ENCODE results near the gene CROCC2. TPM values are rescaled to one million over a fixed set of nuclear protein-coding genes. Genes with fewer than 3 reads are reported as not detected.

Gene CROCC2
- polyA plus RNA-seq, 4 donors, result 0.13 to 0.18 TPM; not detected in 2

GRCh38 chr2:240996161-240996833, 90.2 kb downstream of the CROCC2 start:
- Histone ChIP-seq H3K4me1 (ENCODE audit: control insufficient read depth in 3 of 3, insufficient read depth in 2 of 3, low read depth in 1 of 3, low read length in 2 of 3) (no peaks in the 10 kb centered on the region), H3K27ac (ENCODE audit: low read depth in 1 of 3, low read length in 2 of 3) (no peak overlapping the region), H3K9me3 (ENCODE audit: control insufficient read depth in 2 of 2, insufficient read depth in 1 of 2, low read depth in 1 of 2, low read length in 1 of 2) (no peaks in the 10 kb centered on the region), H3K27me3 (ENCODE audit: control insufficient read depth in 3 of 3, insufficient read depth in 3 of 3, low read length in 3 of 3) (peaks cover 3 to 34% (median 3%) of the 10 kb centered on the region in 3 donors), H3K36me3 (ENCODE audit: control insufficient read depth in 3 of 3, insufficient read depth in 2 of 3, low read depth in 1 of 3, low read length in 3 of 3) (no peaks in the 10 kb centered on the region), H3K4me3 (ENCODE audit: low read depth in 1 of 3, low read length in 3 of 3) (no peak overlapping the region)
- DNase-seq, result no peak
- 74 to 81% (median 78%) methylated on average over 18 to 19 of the region's 19 CpGs for WGBS, 3 donors
- FAIRE-seq, result no peak

- Histone ChIP-seq H3K9me3 (ENCODE audit: control insufficient read depth in 2 of 2, insufficient read depth in 1 of 2, low read depth in 1 of 2, low read length in 1 of 2) (no peaks in the 10 kb centered on the region), H3K27ac (ENCODE audit: low read depth in 1 of 3, low read length in 2 of 3) (peak overlapping the region in 1 of 3 donors; percentile 81), H3K27me3 (ENCODE audit: control insufficient read depth in 3 of 3, insufficient read depth in 3 of 3, low read length in 3 of 3) (peaks cover 3 to 39% (median 3%) of the 10 kb centered on the region in 3 donors), H3K4me1 (ENCODE audit: control insufficient read depth in 3 of 3, insufficient read depth in 2 of 3, low read depth in 1 of 3, low read length in 2 of 3) (no peaks in the 10 kb centered on the region), H3K4me3 (ENCODE audit: low read depth in 1 of 3, low read length in 3 of 3) (no peak overlapping the region), H3K36me3 (ENCODE audit: control insufficient read depth in 3 of 3, insufficient read depth in 2 of 3, low read depth in 1 of 3, low read length in 3 of 3) (no peaks in the 10 kb centered on the region)
- FAIRE-seq (no peak), DNase-seq (no peak)
- WGBS, 3 donors, result 83 to 89% (median 87%) methylated on average over 13 of the region's 13 CpGs
Measured at GRCh38 chr2:240996834-240997140, 90.7 kb downstream of the CROCC2 start.

DNA sequence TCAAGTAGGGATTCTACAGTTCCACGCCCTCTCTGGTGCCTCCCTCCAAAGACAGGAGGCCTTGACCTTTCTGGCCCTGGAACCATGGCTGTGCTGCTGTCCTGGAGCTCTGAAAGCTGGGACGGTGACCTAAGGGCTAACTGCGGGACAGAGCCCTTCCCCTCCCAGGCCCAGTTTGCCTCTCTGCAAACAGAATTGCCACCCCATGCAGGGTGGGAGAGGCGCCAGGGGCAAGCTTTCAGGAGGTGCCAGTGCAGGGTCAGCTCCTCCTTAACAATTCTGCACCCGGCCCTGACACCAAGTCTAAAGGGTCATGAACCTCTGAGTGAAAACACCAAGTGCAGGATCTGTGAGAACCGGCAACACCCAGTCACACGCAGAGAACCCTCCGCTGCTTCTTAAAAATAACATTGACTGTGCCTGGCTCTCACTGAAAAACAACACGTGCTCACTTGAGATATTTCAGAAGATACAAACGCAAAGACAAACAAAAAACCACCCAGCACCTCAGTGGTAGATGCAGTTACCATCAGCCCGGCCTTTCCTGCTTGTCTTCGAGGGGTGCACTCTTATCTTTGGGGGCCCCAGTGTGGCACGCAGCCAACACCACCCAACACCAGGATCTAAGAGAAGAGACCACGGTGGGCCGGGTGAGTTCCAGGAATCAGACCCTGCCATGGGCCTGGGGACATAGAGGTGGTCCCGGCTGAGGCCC, 91.2 kb downstream of the CROCC2 start:
- DNase-seq (no peak), FAIRE-seq (no peak)
- 65 to 76% (median 76%) methylated on average over 16 of the region's 16 CpGs for WGBS, 3 donors
- Histone ChIP-seq H3K27ac (ENCODE audit: low read depth in 1 of 3, low read length in 2 of 3) (peak overlapping the region in 1 of 3 donors; percentile 81), H3K9me3 (ENCODE audit: control insufficient read depth in 2 of 2, insufficient read depth in 1 of 2, low read depth in 1 of 2, low read length in 1 of 2) (no peaks in the 10 kb centered on the region), H3K36me3 (ENCODE audit: control insufficient read depth in 3 of 3, insufficient read depth in 2 of 3, low read depth in 1 of 3, low read length in 3 of 3) (no peaks in the 10 kb centered on the region), H3K27me3 (ENCODE audit: control insufficient read depth in 3 of 3, insufficient read depth in 3 of 3, low read length in 3 of 3) (peaks cover 3 to 40% (median 3%) of the 10 kb centered on the region in 3 donors), H3K4me1 (ENCODE audit: control insufficient read depth in 3 of 3, insufficient read depth in 2 of 3, low read depth in 1 of 3, low read length in 2 of 3) (no peaks in the 10 kb centered on the region), H3K4me3 (ENCODE audit: low read depth in 1 of 3, low read length in 3 of 3) (no peak overlapping the region)

GRCh38 chr2:240997856-240998705, 91.9 kb downstream of the CROCC2 start, which contains the start of gene SNED1:
Gene SNED1 (plus strand): TSS chr2:240998618. CDS start chr2:240998838, 220 bp downstream.
- no peak for FAIRE-seq
- H3K27ac ChIP-seq (ENCODE audit: low read depth in 1 of 3, low read length in 2 of 3), result peak within 1 kb of the TSS in 2 of 3 donors; percentile 0 to 81

DNA sequence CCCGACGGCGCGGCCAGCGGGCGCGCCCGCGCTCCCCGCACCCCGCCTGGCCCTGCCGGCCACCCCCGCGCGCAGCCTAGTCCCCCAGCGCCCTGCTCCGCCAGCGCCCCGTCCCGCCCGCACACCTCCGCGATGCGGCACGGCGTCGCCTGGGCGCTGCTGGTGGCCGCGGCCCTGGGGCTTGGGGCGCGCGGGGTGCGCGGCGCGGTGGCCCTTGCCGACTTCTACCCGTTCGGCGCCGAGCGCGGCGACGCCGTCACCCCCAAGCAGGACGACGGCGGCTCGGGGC, 92.5 kb downstream of the CROCC2 start:
- H3K9me3 ChIP-seq (ENCODE audit: control insufficient read depth in 2 of 2, insufficient read depth in 1 of 2, low read depth in 1 of 2, low read length in 1 of 2), result peaks cover 1 to 6% of the 10 kb centered on the region in 2 donors
- DNase-seq (no peak), FAIRE-seq (no peak)
- H3K27me3 ChIP-seq (ENCODE audit: control insufficient read depth in 3 of 3, insufficient read depth in 3 of 3, low read length in 3 of 3), result peaks cover 3 to 43% (median 3%) of the 10 kb centered on the region in 3 donors
- no peaks in the 10 kb centered on the region for H3K4me1 ChIP-seq (ENCODE audit: control insufficient read depth in 3 of 3, insufficient read depth in 2 of 3, low read depth in 1 of 3, low read length in 2 of 3)
- H3K4me3 ChIP-seq (ENCODE audit: low read depth in 1 of 3, low read length in 3 of 3), result peak overlapping the region in 2 of 3 donors; percentile 35 to 44
- WGBS, 3 donors, result 0 to 3% (median 1%) methylated on average over 19 to 51 of the region's 51 CpGs
- H3K27ac ChIP-seq (ENCODE audit: low read depth in 1 of 3, low read length in 2 of 3), result peak overlapping the region in 1 of 3 donors; percentile 35
- peaks cover 0 to 3% (median 0%) of the 10 kb centered on the region in 3 donors for H3K36me3 ChIP-seq (ENCODE audit: control insufficient read depth in 3 of 3, insufficient read depth in 2 of 3, low read depth in 1 of 3, low read length in 3 of 3)

More at GRCh38 chr2:240997856-240998705, 91.9 kb downstream of the CROCC2 start, which contains the start of gene SNED1:
- Histone ChIP-seq H3K4me1 (ENCODE audit: control insufficient read depth in 3 of 3, insufficient read depth in 2 of 3, low read depth in 1 of 3, low read length in 2 of 3) (no peaks in the 10 kb centered on the region), H3K27me3 (ENCODE audit: control insufficient read depth in 3 of 3, insufficient read depth in 3 of 3, low read length in 3 of 3) (peaks cover 3 to 43% (median 3%) of the 10 kb centered on the region in 3 donors), H3K4me3 (ENCODE audit: low read depth in 1 of 3, low read length in 3 of 3) (peak within 1 kb of the TSS; percentile 35 to 44 (median 38)), H3K36me3 (ENCODE audit: control insufficient read depth in 3 of 3, insufficient read depth in 2 of 3, low read depth in 1 of 3, low read length in 3 of 3) (no peaks in the 10 kb centered on the region), H3K9me3 (ENCODE audit: control insufficient read depth in 2 of 2, insufficient read depth in 1 of 2, low read depth in 1 of 2, low read length in 1 of 2) (no peaks in the 10 kb centered on the region)
- peak; percentile 79 to 90 for DNase-seq
- whole genome bisulfite sequencing, 3 donors, result 4 to 8% (median 6%) methylated on average over 47 to 61 of the region's 61 CpGs

- WGBS, 3 donors, result 11 to 30% (median 23%) methylated on average over 26 to 71 of the region's 71 CpGs
- Histone ChIP-seq H3K36me3 (ENCODE audit: control insufficient read depth in 3 of 3, insufficient read depth in 2 of 3, low read depth in 1 of 3, low read length in 3 of 3) (peaks cover 0 to 3% (median 0%) of the 10 kb centered on the region in 3 donors), H3K9me3 (ENCODE audit: control insufficient read depth in 2 of 2, insufficient read depth in 1 of 2, low read depth in 1 of 2, low read length in 1 of 2) (peaks cover 3 to 10% of the 10 kb centered on the region in 2 donors), H3K27me3 (ENCODE audit: control insufficient read depth in 3 of 3, insufficient read depth in 3 of 3, low read length in 3 of 3) (peaks cover 3 to 43% (median 3%) of the 10 kb centered on the region in 3 donors), H3K4me1 (ENCODE audit: control insufficient read depth in 3 of 3, insufficient read depth in 2 of 3, low read depth in 1 of 3, low read length in 2 of 3) (no peaks in the 10 kb centered on the region), H3K27ac (ENCODE audit: low read depth in 1 of 3, low read length in 2 of 3) (peak overlapping the region in 1 of 3 donors; percentile 35), H3K4me3 (ENCODE audit: low read depth in 1 of 3, low read length in 3 of 3) (peak overlapping the region; percentile 22 to 44 (median 35))
- DNase-seq (peak in 1 of 2 donors; percentile 45), FAIRE-seq (no peak)
Measured at GRCh38 chr2:240998995-240999791, 93.1 kb downstream of the CROCC2 start.

DNA sequence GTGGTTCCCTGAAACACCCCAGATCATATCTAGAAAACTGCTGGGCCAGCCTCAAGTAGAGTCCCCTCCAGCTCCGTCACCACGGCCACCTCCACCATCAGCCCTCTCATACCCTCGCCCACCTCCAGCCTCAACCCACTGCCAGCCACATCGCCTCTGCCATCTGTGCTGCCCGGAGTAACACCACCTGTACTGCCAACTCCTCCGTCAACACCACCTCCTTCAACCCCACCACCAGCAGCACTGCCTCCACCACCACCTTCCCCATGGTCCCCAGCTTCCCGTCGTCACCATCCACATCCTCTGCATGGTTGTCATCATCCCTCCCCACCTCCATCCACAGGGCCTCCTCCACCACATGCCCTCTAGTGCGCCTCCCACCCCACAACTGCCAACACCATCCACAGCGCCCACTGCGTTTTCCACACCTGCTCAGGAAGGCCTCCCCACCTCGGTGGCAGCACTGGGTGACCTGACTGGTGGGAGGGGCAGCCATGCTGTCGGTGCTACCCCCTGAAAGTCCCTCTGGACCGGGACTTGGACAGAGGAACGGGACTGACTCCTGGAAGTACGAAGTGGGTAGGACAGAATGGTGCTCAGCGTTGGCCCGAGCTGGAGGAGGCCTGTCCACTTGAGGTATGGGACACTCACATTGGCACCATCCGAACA, 93.9 kb downstream of the CROCC2 start:
- DNase-seq, result no peak
- peak overlapping the region in 1 of 3 donors; percentile 44 for H3K4me3 ChIP-seq (ENCODE audit: low read depth in 1 of 3, low read length in 3 of 3)
- H3K27ac ChIP-seq (ENCODE audit: low read depth in 1 of 3, low read length in 2 of 3), result no peak overlapping the region

More for the DNA sequence above, 93.9 kb downstream of the CROCC2 start:
- WGBS, 3 donors, result 75 to 87% (median 84%) methylated on average over 19 of the region's 19 CpGs
- FAIRE-seq, result no peak
- peaks cover 3 to 15% of the 10 kb centered on the region in 2 donors for H3K9me3 ChIP-seq (ENCODE audit: control insufficient read depth in 2 of 2, insufficient read depth in 1 of 2, low read depth in 1 of 2, low read length in 1 of 2)
- peaks cover 0 to 3% (median 0%) of the 10 kb centered on the region in 3 donors for H3K36me3 ChIP-seq (ENCODE audit: control insufficient read depth in 3 of 3, insufficient read depth in 2 of 3, low read depth in 1 of 3, low read length in 3 of 3)
- H3K27me3 ChIP-seq (ENCODE audit: control insufficient read depth in 3 of 3, insufficient read depth in 3 of 3, low read length in 3 of 3), result peaks cover 3 to 43% (median 3%) of the 10 kb centered on the region in 3 donors
- no peaks in the 10 kb centered on the region for H3K4me1 ChIP-seq (ENCODE audit: control insufficient read depth in 3 of 3, insufficient read depth in 2 of 3, low read depth in 1 of 3, low read length in 2 of 3)

Measured in small intestine (tissue), 7 donors.